ENCODE data around the gene FANCD2. TPM values are rescaled to one million over a fixed set of nuclear protein-coding genes. Genes with fewer than 3 reads are reported as not detected.

FANCD2 gene
- total and polyA plus RNA-seq, 2 donors (not counting 1 experiment from before 2014, with no cell fraction given): 7.1 to 9.7 TPM

DNA sequence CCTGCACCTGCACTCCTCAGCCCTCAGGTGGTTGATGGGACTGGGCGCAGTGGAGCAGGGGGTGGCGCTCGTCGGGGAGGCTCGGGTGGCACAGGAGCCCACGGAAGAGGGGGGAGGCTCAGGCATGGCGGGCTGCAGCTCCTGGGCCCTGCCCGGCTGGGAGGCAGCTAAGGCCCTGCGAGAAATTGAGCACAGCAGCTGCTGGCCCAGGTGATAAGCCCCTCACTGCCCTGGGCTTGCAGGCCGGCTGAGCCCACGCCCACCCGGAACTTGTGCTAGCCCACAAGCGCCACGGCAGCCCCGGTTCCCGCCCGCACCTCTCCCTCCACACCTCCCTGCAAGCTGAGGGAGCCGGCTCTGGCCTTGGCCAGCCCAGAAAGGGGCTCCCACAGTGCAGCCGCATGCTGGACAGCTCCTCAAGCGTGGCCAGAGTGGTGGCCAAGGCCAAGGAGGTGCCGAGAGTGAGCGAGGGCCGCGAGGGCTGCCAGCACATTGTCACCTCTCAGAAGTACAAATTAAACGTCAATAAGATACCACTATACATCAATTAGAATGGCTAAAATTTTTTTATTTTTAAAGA is 110.3 kb downstream of the FANCD2 start:
- Histone ChIP-seq H3K79me2 (ENCODE audit: control insufficient read depth, insufficient read depth, low read length) (no peaks in the 10 kb centered on the region), H3K27ac (ENCODE audit: insufficient read depth, low read length) (no peak overlapping the region), H4K20me1 (ENCODE audit: control insufficient read depth, extremely low read depth, insufficient read depth, low read length) (no peaks in the 10 kb centered on the region), H3K9ac (ENCODE audit: insufficient read depth, low read length) (no peak overlapping the region), H3K36me3 (ENCODE audit: control insufficient read depth, insufficient read depth, low read length) (no peaks in the 10 kb centered on the region), H3K27me3 (ENCODE audit: control insufficient read depth, insufficient read depth, low read length) (no peaks in the 10 kb centered on the region), H3K4me1 (ENCODE audit: control insufficient read depth, extremely low read depth, insufficient read depth, low read length) (no peaks in the 10 kb centered on the region), H2AFZ (ENCODE audit: low read length) (no peak overlapping the region), H3K4me3 (replicated peaks in 1 of 4; ENCODE audit: control extremely low read depth in 1 of 4, insufficient read depth in 1 of 4, low read depth in 3 of 4, low read length in 4 of 4) (no peak overlapping the region), H3K4me2 (ENCODE audit: extremely low read depth, insufficient read depth, low read length) (no peak overlapping the region), H3K9me3 (ENCODE audit: control insufficient read depth, insufficient read depth, low read depth, low read length) (no peaks in the 10 kb centered on the region)
- no peak for DNase-seq (ENCODE audit: low read depth in 2 of 2)
- TF ChIP-seq, protein P1, sequence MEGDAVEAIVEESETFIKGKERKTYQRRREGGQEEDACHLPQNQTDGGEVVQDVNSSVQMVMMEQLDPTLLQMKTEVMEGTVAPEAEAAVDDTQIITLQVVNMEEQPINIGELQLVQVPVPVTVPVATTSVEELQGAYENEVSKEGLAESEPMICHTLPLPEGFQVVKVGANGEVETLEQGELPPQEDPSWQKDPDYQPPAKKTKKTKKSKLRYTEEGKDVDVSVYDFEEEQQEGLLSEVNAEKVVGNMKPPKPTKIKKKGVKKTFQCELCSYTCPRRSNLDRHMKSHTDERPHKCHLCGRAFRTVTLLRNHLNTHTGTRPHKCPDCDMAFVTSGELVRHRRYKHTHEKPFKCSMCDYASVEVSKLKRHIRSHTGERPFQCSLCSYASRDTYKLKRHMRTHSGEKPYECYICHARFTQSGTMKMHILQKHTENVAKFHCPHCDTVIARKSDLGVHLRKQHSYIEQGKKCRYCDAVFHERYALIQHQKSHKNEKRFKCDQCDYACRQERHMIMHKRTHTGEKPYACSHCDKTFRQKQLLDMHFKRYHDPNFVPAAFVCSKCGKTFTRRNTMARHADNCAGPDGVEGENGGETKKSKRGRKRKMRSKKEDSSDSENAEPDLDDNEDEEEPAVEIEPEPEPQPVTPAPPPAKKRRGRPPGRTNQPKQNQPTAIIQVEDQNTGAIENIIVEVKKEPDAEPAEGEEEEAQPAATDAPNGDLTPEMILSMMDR (conservative IDR thresholded peaks at IDR 0.05 in 1 of 2, IDR thresholded peaks at IDR 0.05 in 1 of 2; ENCODE audit: low read depth in 1 of 2, low read length in 2 of 2): no peak
- no peak for TF ChIP-seq EZH2 (IDR thresholded peaks at IDR 0.05; ENCODE audit: low read length, missing control alignments)

DNA sequence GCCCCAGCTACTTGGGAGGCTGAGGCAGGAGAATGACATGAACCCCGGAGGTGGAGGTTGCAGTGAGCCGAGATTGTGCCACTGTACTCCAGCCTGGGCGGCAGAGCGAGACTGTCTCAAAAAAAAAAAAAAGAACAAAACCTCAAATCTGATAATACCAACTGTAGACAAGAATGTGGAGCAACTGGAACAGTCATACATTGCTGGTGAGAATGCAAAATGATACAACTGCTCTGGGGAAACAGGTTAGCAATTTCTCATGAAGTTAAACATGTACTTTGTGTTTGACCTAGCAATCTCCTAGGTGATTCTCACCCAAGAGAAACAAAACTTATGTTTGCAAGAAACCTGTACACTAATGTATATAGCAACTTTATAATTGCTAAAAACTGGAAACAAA is 110.9 kb downstream of the FANCD2 start:
- H3K9ac ChIP-seq (ENCODE audit: insufficient read depth, low read length): no peak overlapping the region

DNA sequence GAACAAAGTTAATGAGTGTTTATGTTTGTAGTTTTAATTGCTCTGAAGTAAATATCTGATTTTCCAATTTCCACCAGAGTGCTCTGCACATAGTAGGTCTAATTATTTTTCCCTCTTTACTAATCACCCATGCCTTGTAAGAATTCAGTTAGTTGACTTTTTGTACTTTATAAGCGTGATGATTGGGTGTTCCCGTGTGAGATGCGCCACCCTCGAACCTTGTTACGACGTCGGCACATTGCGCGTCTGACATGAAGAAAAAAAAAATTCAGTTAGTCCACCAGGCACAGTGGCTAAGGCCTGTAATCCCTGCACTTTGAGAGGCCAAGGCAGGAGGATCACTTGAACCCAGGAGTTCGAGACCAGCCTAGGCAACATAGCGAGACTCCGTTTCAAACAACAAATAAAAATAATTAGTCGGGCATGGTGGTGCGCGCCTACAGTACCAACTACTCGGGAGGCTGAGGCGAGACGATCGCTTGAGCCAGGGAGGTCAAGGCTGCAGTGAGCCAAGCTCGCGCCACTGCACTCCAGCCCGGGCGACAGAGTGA is 114.8 kb downstream of the FANCD2 start:
- peak in 1 of 2 donors; percentile 8 for DNase-seq (ENCODE audit: low read depth in 2 of 2)
- Histone ChIP-seq H3K79me2 (ENCODE audit: control insufficient read depth, insufficient read depth, low read length) (peaks cover 27% of the 10 kb centered on the region), H3K27ac (ENCODE audit: insufficient read depth, low read length) (no peak overlapping the region), H3K36me3 (ENCODE audit: control insufficient read depth, insufficient read depth, low read length) (peaks cover 1% of the 10 kb centered on the region), H3K4me1 (ENCODE audit: control insufficient read depth, extremely low read depth, insufficient read depth, low read length) (no peaks in the 10 kb centered on the region), H3K9me3 (ENCODE audit: control insufficient read depth, insufficient read depth, low read depth, low read length) (no peaks in the 10 kb centered on the region), H4K20me1 (ENCODE audit: control insufficient read depth, extremely low read depth, insufficient read depth, low read length) (no peaks in the 10 kb centered on the region), H3K4me2 (ENCODE audit: extremely low read depth, insufficient read depth, low read length) (peak overlapping the region; percentile 40), H2AFZ (ENCODE audit: low read length) (peak overlapping the region; percentile 87), H3K4me3 (replicated peaks in 1 of 4; ENCODE audit: control extremely low read depth in 1 of 4, insufficient read depth in 1 of 4, low read depth in 3 of 4, low read length in 4 of 4) (peak overlapping the region in 2 of 4 experiments; percentile 26 to 74), H3K9ac (ENCODE audit: insufficient read depth, low read length) (no peak overlapping the region), H3K27me3 (ENCODE audit: control insufficient read depth, insufficient read depth, low read length) (no peaks in the 10 kb centered on the region)
- no peak for TF ChIP-seq EZH2 (IDR thresholded peaks at IDR 0.05; ENCODE audit: low read length, missing control alignments)

More for the DNA sequence above, 110.9 kb downstream of the FANCD2 start:
- Histone ChIP-seq H3K4me3 (replicated peaks in 1 of 4; ENCODE audit: control extremely low read depth in 1 of 4, insufficient read depth in 1 of 4, low read depth in 3 of 4, low read length in 4 of 4) (no peak overlapping the region), H2AFZ (ENCODE audit: low read length) (no peak overlapping the region), H4K20me1 (ENCODE audit: control insufficient read depth, extremely low read depth, insufficient read depth, low read length) (no peaks in the 10 kb centered on the region), H3K79me2 (ENCODE audit: control insufficient read depth, insufficient read depth, low read length) (no peaks in the 10 kb centered on the region), H3K36me3 (ENCODE audit: control insufficient read depth, insufficient read depth, low read length) (no peaks in the 10 kb centered on the region), H3K27me3 (ENCODE audit: control insufficient read depth, insufficient read depth, low read length) (no peaks in the 10 kb centered on the region), H3K27ac (ENCODE audit: insufficient read depth, low read length) (no peak overlapping the region), H3K9me3 (ENCODE audit: control insufficient read depth, insufficient read depth, low read depth, low read length) (no peaks in the 10 kb centered on the region), H3K4me2 (ENCODE audit: extremely low read depth, insufficient read depth, low read length) (no peak overlapping the region), H3K4me1 (ENCODE audit: control insufficient read depth, extremely low read depth, insufficient read depth, low read length) (no peaks in the 10 kb centered on the region)
- no peak for TF ChIP-seq EZH2 (IDR thresholded peaks at IDR 0.05; ENCODE audit: low read length, missing control alignments)
- TF ChIP-seq, protein P1 (conservative IDR thresholded peaks at IDR 0.05 in 1 of 2, IDR thresholded peaks at IDR 0.05 in 1 of 2; ENCODE audit: low read depth in 1 of 2, low read length in 2 of 2): no peak
- no peak for DNase-seq (ENCODE audit: low read depth in 2 of 2)
